ENCODE data around the gene RNF157.
A peak's percentile ranks its signal among the peaks of the same experiment; 100 is the strongest.

GRCh38 chr17:76273445-76274111 is 33.3 kb upstream of the RNF157 start:
- TF ChIP-seq CTCF (IDR thresholded peaks at IDR 0.05) (no peak), POLR2AphosphoS5 (IDR thresholded peaks at IDR 0.05) (no peak), EP300 (IDR thresholded peaks at IDR 0.05) (no peak), POLR2A (IDR thresholded peaks at IDR 0.05) (peak in 1 of 4 donors; percentile 17)
